ENCODE measurements around the gene MYO18A. TPM values are rescaled to one million over a fixed set of nuclear protein-coding genes. Genes with fewer than 3 reads are reported as not detected.

The MYO18A gene
- total RNA-seq, 1 donor from 2014 or later: 28.8 TPM

DNA sequence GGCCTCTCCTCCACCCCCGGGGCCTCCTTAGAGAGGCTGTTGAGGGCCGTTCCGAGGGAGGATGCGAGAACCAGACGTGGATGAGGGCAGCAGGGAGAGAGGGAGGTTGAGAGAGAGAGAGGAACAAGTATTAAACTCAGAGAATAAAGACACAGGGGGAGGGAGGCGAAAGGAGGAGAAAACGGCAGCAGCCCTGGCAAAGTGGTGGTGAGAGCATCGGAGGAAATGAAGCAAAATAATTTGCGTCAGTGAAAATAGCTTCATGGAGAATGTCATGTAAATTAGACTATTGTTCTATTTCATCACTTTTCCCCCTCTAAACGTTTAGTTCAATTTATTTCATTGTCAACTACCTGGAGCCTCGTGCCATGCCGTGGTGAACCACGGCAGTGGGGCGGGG is 99.2 kb downstream of the MYO18A start:
- TF ChIP-seq, protein P1, sequence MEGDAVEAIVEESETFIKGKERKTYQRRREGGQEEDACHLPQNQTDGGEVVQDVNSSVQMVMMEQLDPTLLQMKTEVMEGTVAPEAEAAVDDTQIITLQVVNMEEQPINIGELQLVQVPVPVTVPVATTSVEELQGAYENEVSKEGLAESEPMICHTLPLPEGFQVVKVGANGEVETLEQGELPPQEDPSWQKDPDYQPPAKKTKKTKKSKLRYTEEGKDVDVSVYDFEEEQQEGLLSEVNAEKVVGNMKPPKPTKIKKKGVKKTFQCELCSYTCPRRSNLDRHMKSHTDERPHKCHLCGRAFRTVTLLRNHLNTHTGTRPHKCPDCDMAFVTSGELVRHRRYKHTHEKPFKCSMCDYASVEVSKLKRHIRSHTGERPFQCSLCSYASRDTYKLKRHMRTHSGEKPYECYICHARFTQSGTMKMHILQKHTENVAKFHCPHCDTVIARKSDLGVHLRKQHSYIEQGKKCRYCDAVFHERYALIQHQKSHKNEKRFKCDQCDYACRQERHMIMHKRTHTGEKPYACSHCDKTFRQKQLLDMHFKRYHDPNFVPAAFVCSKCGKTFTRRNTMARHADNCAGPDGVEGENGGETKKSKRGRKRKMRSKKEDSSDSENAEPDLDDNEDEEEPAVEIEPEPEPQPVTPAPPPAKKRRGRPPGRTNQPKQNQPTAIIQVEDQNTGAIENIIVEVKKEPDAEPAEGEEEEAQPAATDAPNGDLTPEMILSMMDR (IDR thresholded peaks at IDR 0.05): no peak
- Mint-ChIP-seq H3K9me3 (ENCODE audit: unreplicated experiment) (no peaks in the 10 kb centered on the region), H3K36me3 (ENCODE audit: unreplicated experiment) (peaks cover 15% of the 10 kb centered on the region), H3K4me3 (ENCODE audit: unreplicated experiment) (no peak overlapping the region), H3K27ac (ENCODE audit: unreplicated experiment) (no peak overlapping the region), H3K4me1 (ENCODE audit: unreplicated experiment) (peaks cover 29% of the 10 kb centered on the region), H3K27me3 (ENCODE audit: unreplicated experiment) (no peaks in the 10 kb centered on the region)
- DNase-seq (ENCODE audit: extremely low spot score, unreplicated experiment): no peak

DNA sequence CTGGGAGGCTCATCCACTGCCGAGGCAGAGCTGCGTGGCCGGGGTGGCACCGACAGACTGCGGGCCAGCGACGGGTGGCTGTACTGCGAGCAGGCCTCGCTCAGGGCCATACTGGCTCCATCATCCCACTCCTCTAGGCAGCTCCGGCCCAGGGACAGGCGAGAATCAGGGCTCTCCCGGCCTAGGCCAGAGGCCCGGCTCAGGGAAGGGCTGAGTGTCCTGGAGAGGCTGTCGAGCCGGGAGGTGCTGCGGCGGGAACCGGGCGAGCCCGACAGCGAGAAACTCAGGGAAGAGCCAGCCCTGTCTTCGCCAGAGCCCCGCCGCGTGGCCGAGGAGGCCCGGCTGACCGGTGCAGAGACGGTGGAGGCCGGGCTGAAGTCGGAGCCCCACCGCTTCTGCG is 99.9 kb downstream of the MYO18A start:
- TF ChIP-seq, protein P1 (IDR thresholded peaks at IDR 0.05): no peak
- Mint-ChIP-seq H3K27ac (ENCODE audit: unreplicated experiment) (no peak overlapping the region), H3K4me3 (ENCODE audit: unreplicated experiment) (no peak overlapping the region), H3K9me3 (ENCODE audit: unreplicated experiment) (no peaks in the 10 kb centered on the region), H3K4me1 (ENCODE audit: unreplicated experiment) (peaks cover 26% of the 10 kb centered on the region), H3K27me3 (ENCODE audit: unreplicated experiment) (no peaks in the 10 kb centered on the region), H3K36me3 (ENCODE audit: unreplicated experiment) (peaks cover 15% of the 10 kb centered on the region)
- no peak for DNase-seq (ENCODE audit: extremely low spot score, unreplicated experiment)

DNA sequence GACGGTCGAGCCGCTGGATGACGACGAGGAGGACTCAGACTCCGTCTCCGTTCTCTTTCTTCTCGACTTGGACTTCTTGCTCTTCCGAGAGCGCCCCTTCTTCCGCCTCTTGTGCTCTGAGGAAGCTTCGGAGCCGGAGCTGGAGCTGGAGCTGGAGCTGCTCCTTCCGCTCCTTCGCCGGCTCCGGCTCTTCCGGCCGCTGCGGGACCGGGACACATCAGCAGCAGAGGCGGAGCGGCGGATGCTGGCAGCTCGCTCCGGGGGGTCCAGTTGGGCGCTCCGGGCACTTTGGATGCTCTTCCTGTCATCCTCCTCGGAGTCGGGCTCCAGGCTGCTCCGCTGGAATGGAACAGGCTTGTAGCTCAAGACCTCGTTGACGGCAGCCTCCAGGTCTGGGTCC is 100.3 kb downstream of the MYO18A start:
- Mint-ChIP-seq H3K36me3 (ENCODE audit: unreplicated experiment) (peaks cover 15% of the 10 kb centered on the region), H3K27ac (ENCODE audit: unreplicated experiment) (no peak overlapping the region), H3K4me1 (ENCODE audit: unreplicated experiment) (peaks cover 22% of the 10 kb centered on the region), H3K4me3 (ENCODE audit: unreplicated experiment) (no peak overlapping the region), H3K27me3 (ENCODE audit: unreplicated experiment) (no peaks in the 10 kb centered on the region), H3K9me3 (ENCODE audit: unreplicated experiment) (no peaks in the 10 kb centered on the region)
- TF ChIP-seq, protein P1 (IDR thresholded peaks at IDR 0.05): no peak
- no peak for DNase-seq (ENCODE audit: extremely low spot score, unreplicated experiment)

DNA sequence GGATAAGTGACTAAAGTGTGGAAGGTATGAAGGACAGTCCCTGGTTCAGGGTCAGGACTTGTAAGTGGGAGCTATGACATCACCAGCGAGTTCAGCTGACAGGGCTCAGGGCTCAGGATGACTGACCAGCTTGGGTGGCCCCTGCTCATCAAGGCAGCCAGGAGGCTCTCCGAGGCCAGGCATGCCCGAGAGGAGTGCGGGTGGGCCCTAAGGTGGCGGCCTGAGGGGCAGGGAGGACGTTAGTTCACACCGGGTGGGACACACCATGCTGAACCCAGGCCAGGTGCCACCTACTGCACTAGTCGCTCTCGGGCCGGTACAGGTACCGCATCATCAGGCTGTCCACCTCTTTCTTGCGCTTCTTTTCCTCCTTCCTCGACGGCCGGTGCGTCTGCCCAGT is 100.8 kb downstream of the MYO18A start:
- Mint-ChIP-seq H3K36me3 (ENCODE audit: unreplicated experiment) (peaks cover 15% of the 10 kb centered on the region), H3K27ac (ENCODE audit: unreplicated experiment) (no peak overlapping the region), H3K4me3 (ENCODE audit: unreplicated experiment) (no peak overlapping the region), H3K27me3 (ENCODE audit: unreplicated experiment) (no peaks in the 10 kb centered on the region), H3K4me1 (ENCODE audit: unreplicated experiment) (peaks cover 17% of the 10 kb centered on the region), H3K9me3 (ENCODE audit: unreplicated experiment) (no peaks in the 10 kb centered on the region)
- no peak for DNase-seq (ENCODE audit: extremely low spot score, unreplicated experiment)
- TF ChIP-seq, protein P1 (IDR thresholded peaks at IDR 0.05): no peak

DNA sequence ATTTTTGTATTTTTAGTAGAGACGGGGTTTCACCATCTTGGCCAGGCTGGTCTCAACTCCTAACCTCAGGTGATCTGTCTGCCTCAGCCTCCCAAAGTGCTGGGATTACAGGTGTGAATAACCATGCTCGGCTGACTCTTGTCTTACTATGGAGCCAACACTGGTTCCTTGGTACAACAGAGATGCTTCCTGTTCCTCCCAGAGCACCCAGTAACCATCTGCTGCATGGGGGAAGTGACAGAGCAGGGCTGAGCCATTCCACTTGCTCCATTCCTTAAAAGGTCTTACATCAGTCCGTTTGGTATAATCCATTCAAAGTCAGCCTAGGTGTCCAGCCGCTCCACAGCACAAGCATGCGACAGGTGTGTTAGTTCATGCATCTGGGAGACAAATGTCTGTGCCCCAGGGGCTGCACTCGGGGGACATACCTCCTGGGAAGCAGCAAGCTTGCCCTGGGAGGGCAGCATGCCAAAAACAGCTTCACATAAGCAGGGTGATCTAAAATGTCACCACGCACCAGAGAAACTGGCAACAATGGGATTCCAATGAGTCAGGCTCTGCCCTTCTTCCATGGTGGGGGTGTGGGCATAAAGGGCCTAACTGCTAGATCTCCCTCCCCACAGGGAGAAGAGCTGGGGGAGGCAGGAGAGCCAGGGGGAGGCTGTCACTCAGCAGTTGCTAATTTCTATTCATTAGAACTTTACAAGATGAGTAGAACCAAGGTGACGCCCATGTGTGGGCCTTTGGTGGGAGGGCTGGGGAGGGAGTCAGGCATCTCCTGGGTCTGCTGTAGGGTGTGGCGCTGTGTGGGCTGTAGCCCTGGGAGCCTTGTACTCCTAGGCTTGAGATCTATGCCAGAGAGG is 101.8 kb downstream of the MYO18A start:
- peaks cover 13% of the 10 kb centered on the region for H3K4me1 Mint-ChIP-seq (ENCODE audit: unreplicated experiment)
- H3K36me3 Mint-ChIP-seq (ENCODE audit: unreplicated experiment): peaks cover 15% of the 10 kb centered on the region
- TF ChIP-seq, protein P1 (IDR thresholded peaks at IDR 0.05): no peak
- H3K4me3 Mint-ChIP-seq (ENCODE audit: unreplicated experiment): no peak overlapping the region
- H3K27me3 Mint-ChIP-seq (ENCODE audit: unreplicated experiment): no peaks in the 10 kb centered on the region
- no peak overlapping the region for H3K27ac Mint-ChIP-seq (ENCODE audit: unreplicated experiment)
- H3K9me3 Mint-ChIP-seq (ENCODE audit: unreplicated experiment): no peaks in the 10 kb centered on the region
- no peak for DNase-seq (ENCODE audit: extremely low spot score, unreplicated experiment)
